SH-SY5Y (cell line): Measurements from ENCODE around the gene TAF10.

Experiments used
- GATA2 ChIP-seq: IDR thresholded peaks from 2 replicates; pipeline ENCODE4 v1.6.1; 2011; ENCODE audit warnings: mild to moderate bottlenecking, low read depth, low read length
- GATA3 ChIP-seq: IDR thresholded peaks from 2 replicates; pipeline ENCODE4 v1.6.1; 2011; ENCODE audit warnings: low read depth, mild to moderate bottlenecking, low read length, moderate library complexity

DNA sequence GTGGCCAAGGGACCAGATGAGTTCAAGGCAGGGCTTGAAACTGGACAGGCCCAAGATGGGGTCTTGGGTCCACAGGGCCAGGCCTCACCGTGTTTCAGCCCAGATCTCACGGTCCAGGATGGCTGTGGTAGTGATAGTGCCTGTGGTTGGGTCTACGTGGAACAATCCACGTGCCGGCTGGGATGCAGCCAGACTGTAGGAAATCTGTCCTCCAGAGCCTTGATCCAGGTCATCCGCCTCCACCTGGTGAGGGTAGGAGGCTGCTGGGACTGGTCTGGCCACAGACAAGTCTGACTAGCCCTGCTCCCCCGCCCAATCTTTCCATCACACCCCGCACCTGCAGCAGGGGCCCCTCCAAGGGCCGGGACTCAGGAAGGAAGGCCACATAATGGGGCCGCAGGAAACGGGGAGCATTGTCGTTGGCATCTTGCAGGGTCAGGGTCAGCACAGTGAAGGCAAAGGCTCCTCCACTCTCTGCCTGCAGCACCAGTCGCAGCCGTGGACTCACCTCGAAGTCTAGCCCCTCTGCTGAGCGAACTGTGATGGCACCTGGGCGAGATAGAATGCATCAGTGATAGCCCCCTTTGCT, 13.9 kb upstream of the TAF10 start:
- TF ChIP-seq GATA2 = no peak
- TF ChIP-seq GATA3 = no peak
